HG02938 (cell line): ENCODE data around the gene COX4I2.
"Not testable (repeated sequence)": the region's sequence is repeated elsewhere in the genome, so short reads cannot be mapped to it uniquely, and the experiment has no call there.

Experiments used
- ATAC-seq: cut with Tn5 transposase; IDR thresholded peaks from one replicate; pipeline ENCODE4 v1.9.1; 2021; ENCODE audit warnings: mild to moderate bottlenecking, moderate library complexity; ENCODE audit not compliant: unreplicated experiment

Gene COX4I2

GRCh38 chr20:31637660-31638059 lies at the start of gene COX4I2:
Gene COX4I2 (plus strand): TSS chr20:31637912. CDS start chr20:31639018, 1,106 bp downstream.
- no peak for ATAC-seq

DNA sequence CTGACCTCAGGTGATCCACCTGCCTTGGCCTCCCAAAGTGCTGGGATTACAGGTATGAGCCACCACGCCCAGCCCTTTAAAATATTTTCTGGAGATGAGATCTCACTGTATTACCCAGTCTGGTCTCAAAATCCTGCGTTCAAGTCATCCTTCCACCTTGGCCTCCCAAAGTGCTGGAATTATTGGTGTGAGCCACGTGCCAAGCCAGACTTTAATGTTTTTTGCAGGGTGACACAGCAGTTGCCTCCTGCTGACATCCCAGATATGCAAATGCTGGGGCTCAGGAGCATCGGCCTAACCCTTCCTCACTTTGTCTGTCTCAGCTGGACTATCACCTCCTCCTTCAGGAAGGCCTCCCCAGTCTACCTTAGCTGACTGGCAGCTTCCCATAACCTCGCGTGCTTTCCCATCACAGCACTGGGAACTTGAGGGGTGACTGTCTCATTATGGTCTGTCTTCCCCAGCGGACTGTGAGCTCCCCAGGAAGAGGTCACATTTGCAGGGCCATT lies 46.9 kb upstream of the COX4I2 start:
- ATAC-seq: no peak

DNA sequence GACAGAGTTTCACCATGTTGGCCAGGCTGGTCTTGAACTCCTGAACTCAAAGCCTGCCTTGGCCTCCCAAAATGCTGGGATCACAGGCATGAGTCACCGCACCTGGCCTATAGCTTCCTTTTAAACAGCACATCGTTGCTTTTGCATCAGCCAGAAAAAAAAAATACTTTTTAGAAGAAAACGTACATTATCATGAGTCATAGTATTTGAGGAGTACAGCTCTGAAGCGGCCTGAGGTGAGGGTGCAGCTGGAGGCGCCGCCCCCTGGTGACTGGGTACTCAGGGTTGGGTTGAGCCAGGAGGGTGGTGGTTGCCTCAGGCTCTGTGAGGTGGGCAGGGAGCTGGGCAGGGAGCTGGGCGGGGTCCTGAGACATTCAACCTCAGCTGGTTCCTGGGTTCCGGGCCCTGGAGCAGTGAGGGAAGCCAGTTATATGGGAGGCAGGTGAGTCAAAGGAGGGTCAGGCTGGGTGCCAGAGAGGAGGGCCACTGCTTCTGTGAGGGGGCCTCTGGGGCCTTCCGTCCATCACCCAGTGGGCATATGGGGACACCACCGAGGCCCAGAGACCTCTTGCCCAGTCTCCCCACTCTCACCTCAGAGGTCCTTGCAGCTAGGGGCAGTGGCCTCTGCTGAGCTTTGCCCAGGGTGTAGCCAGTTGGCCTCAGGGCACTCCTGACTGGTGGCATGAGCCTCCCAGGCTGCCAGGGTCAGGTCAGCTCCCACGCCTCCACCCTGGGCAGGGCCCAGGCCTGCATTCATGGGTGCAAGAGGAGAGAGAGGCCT lies 44.3 kb upstream of the COX4I2 start:
- ATAC-seq: no peak

DNA sequence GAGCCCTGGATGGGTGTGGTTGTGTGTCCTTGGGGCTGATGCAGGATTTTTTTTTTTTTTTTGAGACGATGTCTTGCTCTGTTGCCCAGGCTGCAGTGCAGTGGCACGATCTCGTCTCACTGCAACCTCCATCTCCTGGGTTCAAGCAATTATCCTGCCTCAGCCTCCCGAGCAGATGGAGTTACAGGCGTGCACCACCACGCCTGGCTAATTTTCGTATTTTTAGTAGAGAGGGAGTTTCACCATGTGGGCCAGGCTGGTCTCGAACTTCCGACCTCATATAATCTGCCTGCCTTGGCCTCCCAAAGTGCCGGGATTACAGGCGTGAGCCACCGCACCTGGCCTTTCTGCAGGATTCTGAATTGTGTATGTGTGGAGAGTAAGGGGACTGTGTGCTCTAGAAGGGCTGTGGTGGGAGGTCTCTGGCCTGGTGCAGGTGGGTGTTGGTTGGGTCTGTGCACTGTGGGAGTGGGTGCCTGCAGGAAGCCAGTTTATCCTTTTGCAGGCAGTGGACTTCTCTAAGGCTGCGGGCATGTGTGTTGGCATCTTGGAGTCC lies 43.6 kb upstream of the COX4I2 start:
- ATAC-seq: no peak

DNA sequence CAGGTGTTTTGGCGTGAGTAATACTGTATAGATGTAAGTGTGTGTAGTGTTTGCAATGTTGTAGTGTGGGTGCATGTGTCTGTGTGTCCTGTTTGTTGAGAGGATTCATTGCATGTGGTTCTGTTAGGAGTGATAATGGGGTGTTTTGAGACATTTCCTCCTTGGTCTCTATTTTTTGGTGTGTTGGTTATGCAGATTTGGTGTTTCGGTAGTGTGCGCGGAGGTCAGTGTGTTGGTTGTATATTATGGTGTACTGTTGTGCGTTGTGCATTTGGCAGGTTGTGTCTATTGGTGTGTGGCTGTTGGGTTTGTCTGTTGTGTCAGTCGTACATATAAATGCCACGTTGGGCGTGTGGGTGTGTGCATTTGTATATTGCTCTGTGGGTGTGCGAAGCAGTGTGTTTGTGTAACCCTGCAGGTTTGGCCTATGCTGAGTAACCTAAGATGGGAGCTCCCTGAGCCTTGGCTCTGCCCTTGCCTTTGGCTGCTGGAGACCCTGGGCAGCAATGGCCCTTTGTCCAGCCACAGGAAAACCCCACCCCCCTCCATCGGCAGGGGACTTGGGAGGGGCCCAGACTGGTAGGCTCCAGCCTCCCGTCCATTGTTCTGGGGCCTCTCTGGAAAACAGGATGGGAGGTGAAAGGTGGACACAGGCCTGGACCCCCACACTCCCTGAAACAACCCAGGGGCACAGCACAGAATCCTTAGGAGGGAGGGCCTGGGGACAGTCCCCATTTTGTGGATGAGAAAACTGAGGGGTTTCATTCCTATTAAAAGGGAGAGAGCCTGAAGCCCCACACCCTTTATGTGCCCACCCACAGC lies 42.9 kb upstream of the COX4I2 start:
- no peak for ATAC-seq

DNA sequence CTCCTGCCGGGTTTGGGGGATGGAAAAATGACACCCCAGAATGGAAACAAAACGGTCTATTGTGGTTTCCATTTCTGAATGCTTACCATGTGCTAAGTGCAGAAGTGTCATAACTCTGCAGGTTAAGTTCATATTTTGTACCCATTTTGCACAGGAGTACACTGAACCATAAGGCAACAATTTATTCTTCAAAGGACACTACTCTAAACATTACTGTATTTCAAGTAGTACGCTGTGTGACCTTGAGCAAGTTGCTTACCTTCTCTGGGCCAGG lies 42.4 kb upstream of the COX4I2 start:
- ATAC-seq: no peak

DNA sequence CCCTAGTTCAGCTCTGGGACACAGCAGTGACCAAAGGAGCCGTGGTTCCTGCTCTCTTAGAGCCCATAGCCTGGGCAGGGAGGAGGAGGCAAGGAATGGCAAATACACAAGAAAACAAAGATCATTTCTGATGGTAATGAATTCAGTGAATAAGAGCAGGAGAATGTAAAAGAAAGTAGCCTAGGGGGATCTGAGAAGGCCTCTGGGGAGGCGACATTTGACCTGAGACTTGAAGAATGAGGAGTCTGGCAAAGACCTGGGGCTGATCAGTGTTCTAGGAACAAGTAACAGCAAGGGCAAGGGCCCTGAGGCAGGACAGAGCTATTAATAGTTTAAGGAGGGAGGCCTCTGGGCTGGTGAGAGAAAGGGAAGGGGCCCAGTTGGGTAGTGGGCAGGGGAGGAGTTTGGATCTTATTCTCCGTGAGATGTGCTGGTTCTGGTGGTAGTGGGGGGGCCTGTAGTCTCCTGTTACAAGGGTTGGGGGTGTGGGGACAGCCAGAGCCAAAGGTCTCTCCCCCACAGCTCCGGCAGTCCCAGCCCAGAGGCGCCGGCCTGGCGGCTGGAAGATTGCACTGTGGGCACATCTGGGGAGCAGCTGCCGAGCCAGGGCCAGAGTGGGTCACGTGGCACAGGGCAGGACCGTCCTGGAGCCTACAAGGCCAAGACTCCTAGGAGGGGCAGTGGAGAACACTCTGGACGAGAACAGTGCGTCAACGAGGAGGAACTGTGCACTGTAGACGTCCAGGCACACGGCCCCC lies 41.9 kb upstream of the COX4I2 start:
- ATAC-seq: no peak

- not testable (repeated sequence) for ATAC-seq
These were observed 41.3 kb upstream of the COX4I2 start for GRCh38 chr20:31596412-31596715.

DNA sequence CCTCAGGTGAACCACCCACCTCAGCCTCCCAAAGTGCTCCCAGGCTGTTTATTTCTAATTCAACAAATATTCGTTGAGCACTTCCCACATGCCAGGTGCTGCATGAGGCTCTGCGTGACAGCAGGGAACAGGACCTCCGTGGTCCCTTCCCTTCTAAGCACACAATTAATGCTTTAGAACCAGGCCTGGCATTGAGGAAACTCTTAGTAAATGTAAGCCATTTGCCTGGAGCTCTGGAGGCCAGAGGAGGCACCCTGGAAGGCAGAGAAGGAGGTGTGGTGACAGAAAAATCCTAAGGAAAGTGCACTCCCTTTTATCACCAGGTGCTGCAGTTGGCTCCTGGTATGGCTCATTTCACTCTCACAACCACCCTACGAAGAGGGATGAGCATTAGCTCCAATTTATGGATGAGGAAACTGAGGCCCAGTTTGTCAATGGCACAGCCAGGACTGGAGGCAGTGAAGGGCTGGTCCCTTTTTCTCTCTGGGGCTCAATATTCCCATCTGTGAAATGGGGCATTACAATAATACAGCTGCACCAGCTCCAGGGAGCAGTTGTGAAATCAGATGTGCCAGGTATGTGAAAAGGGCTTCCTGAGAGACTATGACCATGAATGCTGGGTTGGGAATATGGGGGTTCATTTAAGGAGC lies 40.8 kb upstream of the COX4I2 start:
- no peak for ATAC-seq

- ATAC-seq: no peak
These were observed 40.2 kb upstream of the COX4I2 start for GRCh38 chr20:31597481-31597855.

DNA sequence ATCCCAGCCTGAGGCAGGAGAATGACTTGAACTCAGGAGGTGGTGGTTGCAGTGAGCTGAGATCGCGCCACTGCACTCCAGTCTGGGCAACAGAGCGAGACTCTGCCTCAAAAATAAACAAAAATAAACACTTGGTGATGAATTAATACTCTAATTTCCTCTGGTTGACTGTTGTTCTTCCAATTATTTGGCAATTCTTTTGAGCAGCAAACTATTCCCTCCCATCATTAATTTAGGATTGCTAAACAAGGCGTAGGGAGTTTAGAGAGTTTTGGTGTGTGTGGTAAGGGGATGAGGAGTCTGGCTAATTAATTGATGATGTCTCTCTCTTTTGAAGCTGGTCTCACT lies 35.3 kb upstream of the COX4I2 start:
- ATAC-seq: no peak

DNA sequence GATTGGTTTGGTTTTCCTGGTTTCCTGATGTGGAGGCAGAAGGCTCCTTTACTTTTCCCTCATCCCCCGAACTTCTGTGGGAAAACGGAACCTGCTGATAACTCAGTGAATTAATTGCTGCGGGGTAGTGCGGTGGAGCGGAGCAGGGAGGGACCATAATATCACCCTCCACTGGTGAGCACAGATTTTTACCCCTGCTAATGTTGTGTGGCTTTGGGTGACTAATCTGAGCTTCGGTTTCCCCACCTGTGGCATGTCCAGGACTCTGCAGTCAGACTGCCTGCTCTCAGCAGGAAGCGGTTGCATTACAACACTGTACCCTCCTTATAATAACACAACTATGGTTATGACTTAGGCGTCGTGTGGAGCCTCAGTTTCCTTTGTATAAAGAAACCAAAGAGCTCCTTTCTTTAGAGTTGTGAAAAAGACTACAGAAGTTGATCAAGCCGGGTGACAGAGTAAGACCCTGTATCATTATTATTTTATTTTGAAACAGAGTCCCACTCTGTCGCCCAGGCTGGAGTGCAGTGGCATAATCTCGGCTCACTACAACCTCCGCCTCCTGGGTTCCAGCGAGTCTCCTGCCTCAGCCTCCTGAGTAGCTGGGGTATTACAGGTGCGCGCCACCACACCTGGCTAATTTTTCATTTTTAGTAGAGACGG lies 34.8 kb upstream of the COX4I2 start:
- peak; percentile 56 for ATAC-seq

DNA sequence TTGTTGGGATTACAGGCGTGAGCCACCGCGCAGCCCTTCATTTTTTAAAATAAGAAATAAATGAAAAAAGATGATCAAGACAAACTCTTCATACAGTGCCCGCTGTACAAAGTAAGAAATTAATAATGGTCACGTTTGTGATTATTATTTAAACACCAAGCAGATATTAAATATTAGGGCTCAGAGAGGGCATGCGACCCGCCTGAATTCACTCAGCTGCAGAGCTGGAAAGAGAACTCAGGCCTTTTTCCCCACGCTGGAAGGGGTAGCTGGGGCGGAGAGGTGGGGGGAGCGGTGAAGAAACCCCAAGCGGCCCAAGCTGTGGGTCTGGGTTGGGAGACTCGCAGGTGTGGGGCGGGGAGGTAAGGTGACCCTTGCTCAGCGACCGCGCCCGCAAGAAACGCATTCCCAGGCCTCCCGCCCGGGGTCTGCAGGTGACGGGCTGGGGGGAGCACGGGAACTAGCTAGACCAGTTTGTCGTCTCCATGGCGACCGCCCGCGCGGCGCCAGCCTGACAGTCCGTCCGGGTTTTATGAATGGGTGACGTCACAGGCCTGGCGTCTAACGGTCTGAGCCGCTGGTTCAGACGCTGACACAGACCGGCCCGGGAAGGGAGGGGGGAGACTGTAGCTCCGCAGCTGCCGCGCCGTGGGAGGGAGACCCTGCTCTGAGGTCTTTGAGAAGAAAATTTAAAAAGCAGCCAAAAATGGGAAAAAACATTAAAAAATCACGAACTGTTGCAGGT lies 33.7 kb upstream of the COX4I2 start:
- no peak for ATAC-seq

DNA sequence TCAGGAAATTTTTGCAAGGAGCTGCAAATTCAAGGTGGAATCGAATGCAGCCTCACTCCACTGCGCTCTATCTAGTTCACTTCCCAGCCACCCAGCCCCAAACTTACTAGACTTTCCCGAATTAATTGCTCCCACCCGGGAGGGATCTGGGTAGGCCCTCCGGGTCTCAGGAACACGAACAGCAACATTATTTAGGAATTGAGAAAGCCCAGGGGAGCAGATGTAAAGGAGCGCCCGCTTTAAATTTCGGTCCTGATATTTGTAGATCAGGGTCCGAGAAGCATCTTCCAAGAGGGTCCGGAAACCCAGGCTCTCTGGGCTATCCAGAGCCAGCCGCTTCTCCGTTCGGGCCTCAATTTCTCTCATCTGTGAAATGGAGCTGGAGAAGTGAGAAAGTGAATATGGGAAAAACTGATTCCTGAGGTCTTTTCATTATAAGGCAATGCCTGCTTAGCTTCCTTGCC lies 33.1 kb upstream of the COX4I2 start:
- ATAC-seq: no peak

GRCh38 chr20:31605031-31605901 lies 32.4 kb upstream of the COX4I2 start, which contains the start of gene ID1:
Gene ID1 (plus strand): TSS chr20:31605289. CDS start chr20:31605388, 99 bp downstream.
- peak; percentile 90 for ATAC-seq

DNA sequence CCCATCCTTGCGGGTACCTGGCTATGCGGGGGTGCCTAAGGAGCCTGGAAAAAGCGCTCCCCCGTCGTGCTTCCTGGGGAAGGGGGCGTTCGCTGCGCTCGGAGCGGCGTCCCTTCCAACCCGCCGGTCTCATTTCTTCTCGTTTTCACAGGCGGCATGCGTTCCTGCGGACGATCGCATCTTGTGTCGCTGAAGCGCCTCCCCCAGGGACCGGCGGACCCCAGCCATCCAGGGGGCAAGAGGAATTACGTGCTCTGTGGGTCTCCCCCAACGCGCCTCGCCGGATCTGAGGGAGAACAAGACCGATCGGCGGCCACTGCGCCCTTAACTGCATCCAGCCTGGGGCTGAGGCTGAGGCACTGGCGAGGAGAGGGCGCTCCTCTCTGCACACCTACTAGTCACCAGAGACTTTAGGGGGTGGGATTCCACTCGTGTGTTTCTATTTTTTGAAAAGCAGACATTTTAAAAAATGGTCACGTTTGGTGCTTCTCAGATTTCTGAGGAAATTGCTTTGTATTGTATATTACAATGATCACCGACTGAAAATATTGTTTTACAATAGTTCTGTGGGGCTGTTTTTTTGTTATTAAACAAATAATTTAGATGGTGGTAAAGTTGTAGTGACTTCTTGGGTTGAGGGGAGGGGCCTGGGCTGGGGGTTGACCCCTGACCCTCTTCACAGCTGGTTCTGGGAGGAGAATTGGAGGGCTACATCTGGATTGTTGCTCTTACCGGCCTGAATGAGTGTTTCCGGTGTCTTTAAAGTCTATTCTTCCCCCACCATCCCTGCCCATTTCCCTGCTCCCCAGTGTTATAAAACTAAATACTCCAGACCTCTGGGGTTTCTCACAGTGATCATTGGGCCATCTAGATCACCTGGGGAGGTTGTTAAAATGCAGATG lies 31.6 kb upstream of the COX4I2 start:
- no peak for ATAC-seq

DNA sequence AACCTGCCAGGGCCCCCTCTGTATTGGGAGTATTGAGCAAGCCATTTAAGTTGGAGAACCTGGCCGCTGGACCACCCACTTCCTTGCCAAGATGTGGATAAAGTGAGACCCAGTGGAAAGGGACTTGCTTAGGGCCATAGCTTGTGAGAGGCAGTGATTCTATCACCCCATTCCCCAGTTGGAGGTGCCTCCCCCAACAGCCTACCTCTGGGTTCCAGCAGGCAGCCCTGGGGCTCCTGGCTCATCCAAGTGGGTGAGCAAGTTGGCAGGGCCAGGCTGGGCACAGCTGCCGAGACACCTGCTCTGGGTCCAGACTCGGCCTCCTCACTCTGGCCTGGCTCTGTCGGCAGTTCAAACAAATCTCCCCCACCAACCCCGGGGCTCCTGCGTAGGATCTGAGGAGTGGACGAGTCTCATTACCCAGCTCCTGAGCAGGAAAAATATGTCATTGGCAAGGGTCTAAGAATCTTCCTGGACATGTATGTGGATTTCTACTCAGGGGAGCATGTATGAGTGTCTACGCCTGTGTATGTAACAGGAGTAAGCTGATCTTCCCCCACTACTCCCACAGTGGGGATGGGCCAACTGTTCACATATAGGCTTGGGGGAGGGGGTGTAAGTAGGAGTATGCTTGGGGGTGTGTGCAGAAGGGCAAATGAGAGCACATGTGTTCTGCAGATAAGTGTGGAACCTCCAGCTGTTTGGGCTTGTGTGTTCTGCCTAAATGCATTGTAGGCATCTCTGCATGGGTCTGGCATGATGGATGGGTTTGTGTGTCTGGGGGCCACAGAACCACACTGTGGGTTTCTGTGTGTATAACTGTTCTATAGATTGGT lies 30.7 kb upstream of the COX4I2 start:
- no peak for ATAC-seq
